NT2/D1 (cell line): Measurements from ENCODE around the gene ZNRF2.

Source experiments
- YY1 ChIP-seq: IDR thresholded peaks from 2 replicates; pipeline ENCODE4 v1.6.1; 2011; ENCODE audit not compliant: insufficient read length, insufficient read depth
- ZNF274 ChIP-seq: IDR thresholded peaks from 2 replicates; pipeline ENCODE4 v1.6.1; 2011; ENCODE audit warnings: mild to moderate bottlenecking, low read depth, low read length

GRCh38 chr7:30379131-30379530, 94.7 kb downstream of the ZNRF2 start:
- TF ChIP-seq YY1 (no peak), ZNF274 (no peak)
